Fibroblast of skin of abdomen (primary cell): Measurements from ENCODE around the gene ADAM19.

Source experiments
- DNase-seq: peaks from one replicate; pipeline ENCODE4 v3.0.0-alpha.2; 2013

The ADAM19 gene

DNA sequence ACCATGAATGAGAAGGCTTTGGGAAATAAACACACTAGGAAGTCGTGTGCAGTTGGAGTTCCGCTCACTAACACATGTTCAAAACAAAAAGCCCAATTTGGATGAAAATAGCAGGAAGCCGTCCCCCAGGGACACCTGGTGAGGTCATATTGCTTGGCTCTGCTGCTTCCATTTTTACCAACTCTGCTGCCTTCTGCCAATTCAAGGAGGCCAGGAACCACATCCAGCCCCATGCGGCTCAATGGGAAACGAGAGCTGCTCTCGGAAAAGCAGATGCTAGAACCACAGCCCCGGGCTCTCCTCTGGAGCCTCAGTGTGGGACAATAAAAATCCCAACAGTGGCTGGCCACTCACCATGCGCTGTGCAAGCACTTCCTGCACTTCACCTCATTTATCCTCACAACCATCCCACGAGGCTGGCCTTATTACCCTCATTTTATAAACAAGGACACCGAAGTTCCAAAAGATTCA lies 13.4 kb downstream of the ADAM19 start:
- peak; percentile 37 for DNase-seq

DNA sequence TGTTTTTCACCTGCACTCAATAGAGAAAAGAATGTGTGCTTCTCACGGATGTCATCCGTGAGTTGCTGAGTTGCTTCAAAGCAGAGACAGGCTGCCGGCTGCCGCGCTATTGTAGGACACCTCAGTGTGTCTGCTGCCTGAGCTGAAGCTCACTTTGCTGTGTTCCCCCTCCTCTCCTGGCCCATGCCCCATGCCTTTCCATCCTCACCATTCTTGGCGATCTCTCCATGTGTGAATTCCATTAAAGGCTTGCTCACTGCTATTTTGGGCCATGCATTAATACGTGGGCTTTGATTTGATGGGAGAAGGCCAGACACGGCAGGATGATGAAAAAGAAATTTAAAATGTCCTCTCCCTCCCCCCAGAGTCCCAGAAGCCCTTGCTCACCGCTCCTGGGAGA lies 14.5 kb downstream of the ADAM19 start:
- DNase-seq = peak; percentile 71

DNA sequence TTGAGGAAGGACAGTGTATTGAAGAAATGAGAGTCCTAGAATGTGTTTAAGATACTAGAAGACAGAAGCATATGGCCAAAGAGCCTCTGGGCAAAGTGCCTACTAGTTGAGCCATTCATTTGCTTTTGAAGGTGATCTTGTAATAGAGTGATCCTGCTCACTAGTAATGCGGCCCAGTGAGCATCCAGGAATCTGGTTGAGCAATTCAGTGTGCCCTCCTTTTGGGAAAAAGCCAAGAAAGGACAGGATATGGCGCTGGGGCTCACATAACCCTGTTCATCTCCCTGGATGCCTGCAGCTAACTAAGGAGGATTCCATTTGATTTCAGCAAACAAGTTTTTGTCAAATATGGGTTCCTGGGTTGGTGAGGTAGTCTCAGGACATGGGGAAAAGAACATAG lies 16.3 kb downstream of the ADAM19 start:
- DNase-seq = peak; percentile 80

DNA sequence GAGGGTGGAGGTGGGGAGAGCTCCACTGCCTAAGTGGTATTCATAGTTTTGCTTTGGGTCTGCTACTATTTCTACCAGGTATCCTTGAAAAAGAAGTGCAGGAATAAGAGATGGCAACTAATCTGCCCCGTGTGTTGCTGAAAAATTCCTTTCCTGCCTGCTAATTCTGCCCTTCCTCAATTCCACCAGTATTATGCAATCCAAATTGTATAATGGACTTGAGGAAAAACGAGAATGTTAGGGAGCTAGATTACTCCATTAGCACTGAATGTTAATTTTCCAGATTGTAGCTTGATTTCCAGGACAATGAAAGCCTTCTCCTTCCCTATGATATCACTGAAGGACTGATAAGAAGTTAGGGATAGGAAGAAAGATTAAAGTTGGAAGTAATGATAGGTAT lies 16.9 kb downstream of the ADAM19 start:
- DNase-seq = peak; percentile 62

DNA sequence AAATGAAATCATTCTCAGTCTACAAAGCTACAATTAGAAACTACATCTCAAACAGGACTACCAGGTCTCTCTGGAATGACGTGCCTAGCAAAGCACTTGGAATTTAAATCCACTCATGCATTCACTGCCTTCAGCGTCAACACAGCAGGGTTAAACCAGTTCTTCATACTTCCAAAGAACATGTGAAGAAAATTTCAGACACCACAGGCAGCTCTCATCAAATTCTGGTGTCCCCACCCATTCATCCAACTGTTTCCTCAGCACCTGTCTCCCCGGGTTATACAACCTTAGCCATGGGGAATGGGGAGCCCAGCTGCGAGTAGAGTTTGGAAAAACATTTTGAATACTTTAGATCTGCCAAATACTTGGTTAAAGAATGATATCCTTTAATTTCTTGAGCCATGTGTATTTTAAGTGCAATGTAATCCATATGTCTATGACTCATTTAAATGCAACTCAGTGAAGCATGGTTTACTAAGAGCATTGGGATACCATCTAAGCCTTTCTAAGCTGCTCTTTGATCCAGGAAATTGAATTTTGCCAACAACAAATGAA lies 17.5 kb downstream of the ADAM19 start:
- DNase-seq = peak; percentile 88

DNA sequence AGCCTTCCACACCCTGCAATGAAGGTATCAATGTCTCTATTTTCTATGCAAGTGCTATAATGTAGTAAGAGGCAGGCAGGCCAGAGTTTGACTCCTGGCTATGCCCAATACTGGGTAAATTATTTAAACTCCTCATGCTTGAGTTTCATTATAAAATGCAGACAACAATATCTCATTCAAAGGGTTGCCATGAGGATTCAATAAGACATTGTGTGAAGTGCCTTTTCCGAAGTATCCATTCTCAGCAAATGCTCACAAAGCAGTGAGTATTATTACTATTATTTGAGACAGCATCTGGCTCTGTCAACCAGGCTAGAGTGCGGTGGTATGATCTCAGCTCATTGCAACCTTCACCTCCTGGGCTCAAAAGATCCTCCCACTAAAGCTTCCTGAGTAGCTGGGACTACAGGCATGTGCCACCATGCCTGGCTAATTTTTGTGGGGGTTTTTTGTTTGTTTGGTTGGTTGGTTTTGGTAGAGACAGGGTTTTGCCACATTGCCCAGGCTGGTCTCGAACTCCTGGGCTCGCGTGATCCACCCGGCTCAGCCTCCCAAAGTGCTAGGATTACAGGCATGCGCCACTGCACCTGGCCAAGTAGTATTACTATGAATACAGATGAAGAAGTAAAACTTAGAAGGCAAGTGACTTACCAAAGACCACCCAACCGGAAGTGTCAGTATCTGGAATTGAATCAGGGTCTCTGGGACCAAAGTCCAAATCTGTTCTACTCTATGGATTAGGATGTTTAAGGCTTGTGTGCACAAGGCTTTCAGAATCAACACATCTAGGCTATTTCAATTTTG lies 18.8 kb downstream of the ADAM19 start:
- no peak for DNase-seq

DNA sequence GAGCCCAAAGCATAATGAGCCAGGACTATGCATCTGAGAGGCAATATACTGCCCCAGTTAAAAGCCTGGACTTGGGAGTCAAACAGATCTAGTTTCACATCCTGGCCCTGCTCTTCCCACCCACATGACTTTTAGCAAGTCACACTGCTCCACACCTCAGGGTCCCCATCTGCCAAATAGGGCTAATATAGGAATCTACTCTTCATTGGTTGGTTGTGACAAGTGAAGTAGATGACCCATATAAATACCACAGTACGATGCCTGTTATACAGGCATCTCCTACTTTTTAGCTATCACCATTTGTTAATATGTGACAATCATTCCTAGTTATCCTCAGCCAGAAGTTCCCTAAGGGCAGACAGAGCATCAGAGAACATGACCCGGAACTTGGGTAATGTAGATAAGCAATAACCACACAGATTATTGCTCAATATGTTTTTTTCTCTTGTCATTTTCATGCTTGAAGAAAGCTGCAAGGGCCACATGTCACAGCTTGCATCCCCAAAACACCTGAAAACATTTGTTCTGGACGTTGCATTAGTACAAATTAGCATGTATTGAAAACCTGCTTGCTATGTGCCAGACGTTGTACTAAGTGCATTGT lies 20.4 kb downstream of the ADAM19 start:
- DNase-seq = no peak

DNA sequence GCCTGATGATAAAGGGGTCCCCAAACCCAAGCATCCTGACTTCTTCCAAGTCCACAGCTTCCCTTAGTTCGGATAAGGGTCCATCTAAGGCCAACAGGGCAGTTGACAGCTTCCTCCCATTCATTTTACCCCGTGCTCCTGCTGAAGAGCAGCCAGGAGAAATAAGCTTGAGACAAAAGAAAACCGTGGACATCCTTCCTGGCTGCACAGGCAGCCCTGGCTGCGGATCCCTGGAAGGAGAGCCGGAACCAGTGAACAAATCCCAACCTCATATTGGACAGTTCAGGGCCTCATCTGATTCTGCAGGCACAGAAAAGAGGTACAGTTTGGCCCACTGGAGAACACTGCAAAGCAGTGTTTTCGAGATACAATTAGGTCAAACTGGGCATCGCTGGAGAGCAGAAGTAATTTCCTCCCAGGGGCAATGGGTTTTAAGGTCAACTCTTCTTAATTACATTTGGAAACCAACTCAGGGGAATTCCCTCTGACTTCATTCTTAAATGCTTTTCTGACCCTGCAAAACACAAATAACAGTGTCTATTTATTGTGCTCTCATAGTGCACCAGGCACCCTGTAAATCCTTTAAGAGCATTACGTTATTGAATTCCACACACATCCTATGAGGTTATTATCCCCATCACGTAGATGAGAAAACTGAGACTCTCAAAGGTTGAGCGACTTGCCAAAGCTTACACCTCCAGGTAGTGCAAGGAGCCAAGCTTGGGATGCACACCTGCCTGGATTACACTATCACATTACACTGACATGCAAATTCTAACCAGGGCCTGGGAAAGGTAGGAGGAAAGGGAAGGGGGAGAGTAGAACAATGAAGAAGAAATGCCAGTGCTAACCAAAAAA lies 21.2 kb downstream of the ADAM19 start:
- no peak for DNase-seq

DNA sequence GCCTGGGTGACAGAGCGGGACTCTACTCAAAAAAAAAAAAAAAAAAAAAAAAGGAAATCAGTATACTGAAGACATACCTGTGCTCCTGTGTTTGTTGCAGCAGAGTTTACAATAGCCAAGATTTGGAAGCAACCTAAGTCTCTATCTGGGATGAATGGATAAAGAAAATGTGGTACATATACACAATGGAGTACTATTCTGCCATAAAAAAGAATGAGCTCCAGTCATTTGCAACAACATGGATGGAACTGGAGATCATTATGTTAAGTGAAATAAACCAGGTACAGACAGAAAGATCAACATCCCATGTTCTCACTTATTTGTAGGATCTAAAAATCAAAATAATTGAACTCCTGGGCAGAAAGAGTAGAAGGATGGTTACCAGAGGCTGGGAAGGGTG lies 22.9 kb downstream of the ADAM19 start:
- no peak for DNase-seq

DNA sequence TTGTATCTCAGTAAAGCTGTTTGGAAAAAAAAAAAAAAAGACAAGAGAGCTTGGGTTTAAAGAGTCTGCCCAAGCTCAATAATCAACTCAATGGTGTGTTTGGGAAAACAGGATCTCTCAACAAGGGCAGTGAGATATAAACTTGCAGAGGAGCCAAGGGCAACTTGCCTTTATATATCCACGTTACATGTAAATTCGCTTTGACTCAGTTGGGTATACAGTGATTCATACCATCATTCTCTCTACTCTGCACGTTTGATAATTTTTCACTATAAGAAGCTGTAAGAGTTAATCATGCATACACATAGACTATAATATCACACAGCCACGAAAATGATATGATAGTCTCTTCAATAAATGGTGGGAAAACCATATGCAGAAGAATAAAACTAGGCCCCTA lies 24.9 kb downstream of the ADAM19 start:
- DNase-seq = no peak

DNA sequence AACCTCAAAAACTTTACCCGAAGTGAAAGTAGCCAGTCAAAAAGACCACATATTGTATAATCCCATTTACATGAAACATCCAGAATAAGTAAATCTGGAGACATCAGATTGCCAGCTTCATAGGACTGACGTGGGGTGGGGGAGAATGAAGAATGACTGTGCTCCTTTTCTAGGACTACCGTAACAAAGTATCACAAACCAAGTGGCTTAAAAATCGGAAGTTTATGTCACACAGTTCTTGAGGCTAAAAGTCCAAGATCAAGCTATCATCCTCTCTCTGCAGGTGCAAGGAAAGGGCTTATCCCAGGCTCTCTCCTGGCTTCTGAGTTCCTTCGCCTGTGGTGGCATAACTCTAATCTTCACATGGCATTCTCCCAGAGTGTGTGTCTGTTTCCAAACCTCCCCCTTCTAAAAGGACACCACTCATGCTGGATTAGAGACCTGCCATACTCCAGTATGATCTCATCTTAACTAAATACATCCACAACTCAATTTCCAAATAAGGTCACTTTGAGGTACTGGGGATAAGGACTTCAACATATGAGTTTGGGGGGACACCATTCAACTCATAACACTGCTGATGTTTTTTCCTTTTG lies 25.5 kb downstream of the ADAM19 start:
- DNase-seq = peak; percentile 75

DNA sequence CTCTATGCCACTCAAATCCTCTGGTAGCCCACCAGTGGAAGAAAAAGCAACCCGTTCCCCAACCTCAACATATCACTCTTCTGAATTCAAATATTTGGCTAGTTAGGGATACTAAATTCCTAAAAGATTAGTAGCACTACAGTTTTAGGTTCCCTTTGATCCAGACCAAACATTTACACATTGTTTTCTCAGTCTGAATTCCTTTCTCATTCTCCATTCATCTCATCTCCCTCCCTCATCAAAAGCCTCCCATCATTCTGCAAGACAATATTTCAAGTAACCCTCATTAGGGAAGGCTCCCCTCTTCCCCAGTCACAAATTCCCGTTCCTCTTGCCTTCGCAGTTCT lies 26.3 kb downstream of the ADAM19 start:
- DNase-seq = peak; percentile 78

DNA sequence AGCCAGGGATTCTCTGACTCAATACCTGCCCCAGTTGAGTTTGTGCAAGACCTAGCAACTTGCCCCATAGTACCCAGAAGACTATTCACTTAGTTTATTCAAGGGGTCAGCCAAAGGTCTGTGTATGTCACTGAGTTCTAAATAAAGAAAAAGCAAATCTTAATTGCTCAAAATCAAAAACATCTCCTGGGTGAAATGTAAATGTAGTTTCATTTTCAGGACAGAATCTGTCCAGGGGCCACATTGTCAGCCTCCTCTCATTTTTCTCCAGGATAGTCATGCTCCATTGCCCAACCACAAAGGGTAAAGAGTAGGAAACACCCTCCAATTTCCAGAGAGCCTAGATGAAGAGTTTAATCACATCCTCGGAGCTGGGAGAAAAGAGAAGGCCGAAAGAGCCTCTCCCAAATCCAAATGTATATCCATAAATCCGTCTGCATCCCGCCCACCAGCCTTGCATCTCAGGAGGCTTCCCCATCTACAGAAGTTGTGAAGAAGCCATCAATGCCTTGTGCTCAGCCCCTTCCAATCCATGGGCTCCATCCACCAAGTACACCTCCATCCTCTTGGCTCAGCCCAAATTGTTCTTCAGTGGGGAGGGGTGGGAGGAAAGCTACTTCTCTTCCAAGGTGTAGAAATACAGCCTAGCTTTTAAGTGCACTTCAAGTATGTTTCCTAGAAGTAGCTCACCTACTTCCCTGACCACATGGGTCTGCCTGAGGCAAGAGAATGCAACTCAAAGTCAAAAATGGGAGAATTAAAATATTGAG lies 26.9 kb downstream of the ADAM19 start:
- DNase-seq = peak; percentile 89

DNA sequence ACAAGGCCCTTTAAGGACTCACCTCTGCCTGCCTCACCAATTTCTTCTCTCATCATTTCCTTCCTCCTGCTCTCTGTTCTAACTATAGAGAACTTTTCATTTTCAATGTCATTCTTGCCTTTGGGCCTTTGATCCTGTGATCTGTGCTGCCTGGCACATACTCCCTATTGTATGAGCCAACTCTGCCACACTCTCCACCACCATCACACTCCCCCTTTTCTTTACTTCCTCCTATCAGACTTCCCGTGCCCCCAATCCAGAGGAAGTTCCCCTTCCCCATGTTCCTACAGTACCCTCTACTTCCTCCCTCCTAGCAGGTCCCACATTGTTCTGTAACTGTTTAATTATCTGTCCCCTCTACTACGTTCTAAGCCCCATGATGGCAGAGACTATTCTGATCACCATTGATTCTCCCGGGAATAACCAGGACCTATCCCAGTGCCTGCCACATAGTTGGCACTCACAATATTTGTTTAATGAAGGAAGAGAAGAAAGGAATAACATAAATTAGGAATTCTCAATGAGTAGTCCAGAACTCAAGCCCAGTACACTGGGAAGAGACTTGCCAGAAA lies 27.5 kb downstream of the ADAM19 start:
- no peak for DNase-seq

DNA sequence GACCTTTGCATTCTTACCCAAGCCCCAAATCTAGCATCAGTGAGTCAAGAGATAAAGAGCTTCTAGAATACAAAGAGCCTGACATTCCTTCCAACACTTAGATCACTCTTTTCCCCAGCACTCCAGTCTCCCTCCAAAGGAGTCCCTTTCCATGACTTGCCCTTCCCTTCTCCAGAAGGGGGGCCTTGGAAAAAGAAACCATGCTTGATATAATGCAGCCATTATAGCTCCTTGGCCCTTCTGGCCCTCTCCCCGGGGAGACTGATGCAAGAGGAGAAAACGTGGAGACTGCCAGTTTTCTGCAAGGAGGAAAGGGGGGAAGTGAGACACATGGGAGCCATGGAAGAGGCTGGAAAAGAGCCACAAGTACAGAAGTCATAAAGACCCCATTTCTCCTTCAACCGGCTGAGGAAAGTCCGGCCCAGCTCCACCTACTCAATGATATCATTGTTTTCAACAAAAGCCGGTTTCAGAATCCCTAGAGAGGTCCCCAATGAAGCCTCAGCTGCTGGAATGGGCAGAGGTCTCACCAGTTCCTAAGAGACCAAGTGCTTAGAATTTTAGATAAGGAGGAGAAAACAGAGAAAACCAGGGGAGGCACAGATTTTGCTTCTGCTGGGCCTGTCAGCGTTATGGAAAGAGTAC lies 29.0 kb downstream of the ADAM19 start:
- DNase-seq = peak; percentile 63

DNA sequence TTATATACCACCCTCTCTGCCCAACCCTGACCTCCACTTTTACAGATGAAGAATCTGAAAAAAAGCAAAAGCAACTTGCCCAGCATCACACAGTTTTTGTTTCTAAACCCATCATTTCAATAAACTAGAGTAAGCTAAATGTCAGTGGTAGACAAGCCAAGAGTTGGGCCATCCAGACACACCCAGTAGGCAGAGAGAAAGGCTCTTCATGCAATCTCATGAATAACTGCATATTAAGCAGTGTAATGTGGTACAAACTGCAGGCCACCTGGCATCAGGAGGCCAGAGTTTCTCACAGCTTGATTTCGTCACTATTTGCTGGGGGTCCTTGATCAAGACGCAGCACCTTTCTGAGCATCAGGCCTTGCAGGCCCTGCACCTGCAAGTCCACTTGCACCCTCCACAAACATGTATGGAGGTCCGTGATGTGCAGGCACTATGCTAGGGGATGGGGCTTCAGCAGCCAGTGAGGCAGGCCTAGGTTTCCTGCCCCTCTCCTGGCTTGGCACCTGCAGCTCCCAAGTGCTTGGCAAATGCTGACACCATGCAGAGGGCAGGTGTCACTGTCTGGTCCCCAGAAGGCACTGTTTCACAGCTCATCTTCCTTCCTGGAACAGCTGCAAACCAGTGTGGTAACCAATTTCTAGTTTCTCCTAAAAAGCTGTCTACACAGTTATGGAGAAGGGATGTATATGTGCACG lies 29.8 kb downstream of the ADAM19 start:
- no peak for DNase-seq

DNA sequence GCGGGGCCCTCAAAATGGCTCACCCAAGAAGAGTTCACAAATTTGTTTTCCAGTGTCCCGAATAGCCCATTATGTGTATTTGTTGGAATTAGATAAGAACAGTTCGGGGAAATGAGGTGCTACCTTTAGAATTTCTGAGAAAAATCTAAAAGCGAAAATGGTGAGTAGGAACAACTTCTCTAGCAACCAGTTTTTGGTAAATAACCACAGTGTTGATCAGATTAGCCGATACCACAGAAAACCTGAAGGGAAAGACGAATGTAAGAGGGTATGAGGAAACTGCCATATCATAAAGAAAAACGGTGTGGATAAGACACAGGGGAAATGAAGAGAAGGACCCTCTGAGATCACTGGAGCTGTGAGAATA lies 31.0 kb downstream of the ADAM19 start:
- no peak for DNase-seq

DNA sequence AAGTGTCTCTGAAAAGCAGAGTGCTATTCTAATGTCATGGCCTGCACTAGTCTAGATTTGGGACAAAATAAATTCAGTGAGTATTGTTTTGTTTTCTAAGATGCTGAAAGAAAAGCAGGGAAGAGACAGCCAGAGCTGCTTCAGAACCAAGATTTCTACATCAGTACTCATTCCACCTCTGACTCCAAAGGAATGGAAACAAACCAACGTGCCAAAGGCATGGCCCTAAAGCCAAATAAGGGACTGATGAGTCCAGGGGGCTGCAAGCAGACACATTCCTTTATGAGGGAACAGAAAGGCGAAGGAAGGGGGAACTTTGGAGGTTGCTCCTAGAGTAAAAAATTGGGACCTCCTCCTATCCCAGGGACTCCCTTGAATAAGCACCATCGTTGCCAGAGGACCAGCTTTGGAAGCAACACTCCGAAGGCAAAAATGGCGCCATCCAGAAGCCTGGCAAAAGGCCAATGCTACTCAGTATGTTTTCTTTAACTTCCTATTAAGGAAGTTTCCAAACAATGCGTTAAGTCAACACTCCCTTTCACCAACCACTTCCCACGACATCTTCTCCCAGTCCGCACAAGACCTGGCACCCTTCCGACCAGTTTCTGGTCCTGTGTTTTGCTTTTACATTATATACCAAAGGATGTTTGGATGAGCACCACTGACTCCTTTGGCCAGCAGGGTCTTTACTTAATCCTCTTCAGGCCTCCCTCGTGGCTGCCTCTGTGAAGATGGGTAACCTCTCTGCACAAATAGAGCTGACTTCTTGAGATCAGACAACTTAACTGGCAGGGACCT lies 31.6 kb downstream of the ADAM19 start:
- DNase-seq = peak; percentile 72

DNA sequence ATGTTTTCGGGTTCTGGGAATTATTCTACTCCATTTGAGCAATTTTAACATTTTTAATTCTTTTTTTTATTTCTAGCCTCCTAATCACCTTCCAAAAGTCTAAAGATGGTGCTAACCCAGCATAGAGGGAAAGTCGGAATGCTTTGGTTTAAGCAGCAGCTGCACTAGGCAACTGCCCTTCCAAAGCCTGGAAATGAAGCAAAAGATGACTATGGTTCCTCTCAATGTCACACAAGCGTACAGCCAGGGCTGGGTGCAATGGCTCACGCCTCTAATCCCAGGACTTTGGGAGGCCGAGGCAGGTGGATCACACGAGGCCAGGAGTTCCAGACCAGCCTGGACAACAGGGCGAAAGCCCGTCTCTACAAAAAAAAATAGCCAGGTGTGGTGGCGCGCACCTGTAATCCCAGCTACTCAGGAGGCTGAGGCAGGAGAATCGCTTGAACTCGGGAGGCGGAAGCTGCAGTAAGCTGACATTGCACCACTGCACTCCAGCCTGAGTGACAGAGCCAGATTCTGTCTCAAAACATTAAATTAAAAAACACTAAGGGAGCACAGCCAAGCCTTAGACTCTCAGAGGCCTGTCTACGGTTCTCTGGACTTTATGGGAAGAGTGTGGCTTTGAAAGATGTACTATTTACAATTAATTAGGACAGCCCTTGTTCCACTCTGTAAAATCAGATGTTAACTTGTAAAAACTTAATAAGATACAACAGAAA lies 33.1 kb downstream of the ADAM19 start:
- DNase-seq = no peak
